ENCODE results near the gene SLIT3.

The SLIT3 gene

GRCh38 chr5:169272731-169273427, 28.1 kb downstream of the SLIT3 start:
- no peak for DNase-seq (ENCODE audit: extremely low spot score, insufficient read length, low read depth)

DNA sequence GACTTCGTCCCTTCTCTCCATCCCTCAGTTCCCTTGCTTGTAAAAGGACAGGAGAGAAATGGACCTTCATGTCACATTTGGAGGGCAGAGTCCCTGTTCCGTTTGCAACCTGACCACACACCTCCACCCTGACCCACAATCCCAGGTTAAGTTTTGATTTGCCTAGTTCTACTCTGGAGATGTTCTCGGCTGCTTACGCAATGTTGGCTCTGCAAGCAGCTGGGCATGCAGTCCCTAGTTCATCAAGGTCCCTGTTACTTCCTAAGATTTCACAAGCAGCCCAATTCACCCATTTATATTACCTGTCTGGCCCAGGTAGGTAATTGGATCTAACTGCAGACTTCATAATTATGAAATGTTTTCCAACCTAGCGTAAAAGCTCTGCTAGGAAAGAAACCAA, 28.8 kb downstream of the SLIT3 start:
- no peak for DNase-seq (ENCODE audit: extremely low spot score, insufficient read length, low read depth)
- FAIRE-seq: no peak

More at GRCh38 chr5:169272731-169273427, 28.1 kb downstream of the SLIT3 start:
- no peak for FAIRE-seq

- FAIRE-seq (no peak), DNase-seq (ENCODE audit: extremely low spot score, insufficient read length, low read depth) (no peak)
Measured at GRCh38 chr5:169270827-169271226, 30.1 kb downstream of the SLIT3 start.

GRCh38 chr5:169268019-169268418, 32.9 kb downstream of the SLIT3 start:
- FAIRE-seq: no peak
- no peak for DNase-seq (ENCODE audit: extremely low spot score, insufficient read length, low read depth)

- no peak for FAIRE-seq
- no peak for DNase-seq (ENCODE audit: extremely low spot score, insufficient read length, low read depth)
Measured at GRCh38 chr5:169265888-169266287, 35.1 kb downstream of the SLIT3 start.

- no peak for DNase-seq (ENCODE audit: extremely low spot score, insufficient read length, low read depth)
- FAIRE-seq: no peak
Measured at GRCh38 chr5:169263591-169263990, 37.3 kb downstream of the SLIT3 start.

- no peak for FAIRE-seq
- no peak for DNase-seq (ENCODE audit: extremely low spot score, insufficient read length, low read depth)
Measured at GRCh38 chr5:169260896-169261569, 39.9 kb downstream of the SLIT3 start.

DNA sequence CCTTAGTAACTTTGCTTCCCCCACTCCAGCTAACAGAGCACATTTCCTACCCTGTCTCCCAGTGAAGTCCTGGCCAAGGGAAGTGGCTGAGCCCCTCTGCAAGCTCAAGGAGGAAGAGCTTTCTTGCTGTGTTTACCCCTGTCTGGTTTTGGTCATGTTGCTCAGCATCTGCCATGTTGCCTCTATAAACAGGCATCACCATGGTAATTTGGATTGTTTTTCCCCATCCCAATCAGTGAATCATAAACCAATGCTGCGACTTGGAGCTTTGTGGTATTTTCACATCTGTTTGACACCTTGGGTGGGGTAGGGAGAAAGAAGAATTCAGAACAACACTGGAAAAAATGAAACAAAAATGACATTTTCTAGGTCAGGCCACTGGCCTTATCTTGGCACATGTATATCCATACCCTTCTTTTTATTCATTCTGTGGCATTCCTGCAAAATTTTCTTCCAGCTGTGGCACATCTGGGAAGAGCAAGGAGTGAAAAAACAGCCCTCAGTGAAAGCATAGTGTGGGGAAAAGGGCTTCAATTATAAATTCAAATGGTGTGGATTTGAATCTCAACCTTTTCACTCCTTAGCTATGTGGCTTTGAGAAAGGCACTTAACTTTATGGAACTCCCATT, 42.5 kb downstream of the SLIT3 start:
- FAIRE-seq (no peak), DNase-seq (ENCODE audit: extremely low spot score, insufficient read length, low read depth) (no peak)

DNA sequence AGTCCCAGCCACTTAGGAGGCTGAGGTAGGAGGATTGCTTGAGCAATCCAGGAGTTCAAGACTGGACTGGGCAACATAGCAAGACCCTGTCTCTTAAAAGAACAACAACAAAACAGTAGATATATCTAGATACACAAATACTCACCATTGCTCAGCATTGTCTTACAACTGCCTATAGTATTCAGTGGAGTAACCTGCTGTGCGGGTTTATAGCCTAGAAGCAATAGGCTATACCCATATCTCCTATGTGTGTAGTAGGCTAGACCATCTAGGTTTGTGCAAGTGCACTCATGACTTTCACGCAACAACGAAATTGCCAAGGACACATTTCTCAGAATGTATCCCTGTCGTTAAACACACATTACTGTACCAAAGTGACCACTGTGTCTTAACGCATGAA, 44.7 kb downstream of the SLIT3 start:
- no peak for FAIRE-seq
- DNase-seq (ENCODE audit: extremely low spot score, insufficient read length, low read depth): no peak

GRCh38 chr5:169253071-169253470, 47.9 kb downstream of the SLIT3 start:
- FAIRE-seq: no peak
- DNase-seq (ENCODE audit: extremely low spot score, insufficient read length, low read depth): no peak

DNA sequence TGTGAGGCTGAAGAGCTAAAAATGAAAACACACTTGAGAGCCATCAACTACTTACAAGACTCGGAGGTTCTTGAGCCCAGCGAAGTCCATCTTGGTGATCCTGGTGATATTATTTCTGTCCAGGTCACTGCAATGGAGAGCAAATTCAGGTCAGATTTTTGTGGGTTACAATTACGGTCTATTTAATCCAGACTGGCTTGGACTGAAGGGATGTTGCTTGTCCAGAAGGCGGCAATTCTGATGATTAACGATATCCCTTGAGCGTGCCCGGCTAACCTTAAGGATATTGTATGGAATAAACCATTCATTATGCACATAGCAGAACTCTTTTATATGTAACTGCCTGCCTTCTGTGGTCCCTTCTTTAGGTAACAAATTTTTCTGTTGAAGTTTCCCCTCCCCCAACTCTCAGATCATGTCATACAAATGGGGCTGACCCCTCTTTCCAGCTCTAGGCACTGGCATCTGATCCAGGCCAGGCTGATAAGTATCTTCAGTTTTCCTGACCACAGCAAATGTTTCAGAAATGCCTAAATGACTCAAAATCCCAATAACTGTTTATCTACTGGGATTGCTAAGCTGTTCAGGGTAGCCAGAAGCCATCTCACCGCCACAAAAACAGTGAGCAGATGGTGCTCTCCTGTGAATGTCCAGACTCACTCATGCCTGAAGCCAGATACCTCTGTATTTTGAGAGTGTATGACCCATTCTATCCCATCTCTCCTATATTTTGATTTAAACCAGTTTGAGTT, 49.4 kb downstream of the SLIT3 start:
- no peak for DNase-seq (ENCODE audit: extremely low spot score, insufficient read length, low read depth)
- FAIRE-seq: no peak

DNA sequence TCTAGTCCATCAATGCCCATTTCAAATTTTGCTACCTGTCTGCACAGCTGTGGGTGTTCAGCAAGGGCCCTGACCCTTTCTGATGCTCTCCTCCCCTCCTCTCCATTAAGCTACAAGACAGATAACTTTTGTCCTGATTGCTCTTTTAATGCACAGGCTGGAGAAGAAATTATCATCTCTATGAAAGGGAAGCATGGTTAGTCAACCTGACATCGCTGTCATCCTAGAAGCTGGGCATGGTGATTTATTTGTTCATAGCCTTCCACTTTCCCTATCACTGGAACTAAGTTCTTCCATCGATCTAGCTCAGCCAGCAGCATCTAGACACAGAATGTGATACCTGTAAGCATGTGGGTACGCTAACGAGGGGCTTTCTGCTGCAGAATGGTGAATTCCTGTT, 50.1 kb downstream of the SLIT3 start:
- FAIRE-seq (no peak), DNase-seq (ENCODE audit: extremely low spot score, insufficient read length, low read depth) (no peak)

DNA sequence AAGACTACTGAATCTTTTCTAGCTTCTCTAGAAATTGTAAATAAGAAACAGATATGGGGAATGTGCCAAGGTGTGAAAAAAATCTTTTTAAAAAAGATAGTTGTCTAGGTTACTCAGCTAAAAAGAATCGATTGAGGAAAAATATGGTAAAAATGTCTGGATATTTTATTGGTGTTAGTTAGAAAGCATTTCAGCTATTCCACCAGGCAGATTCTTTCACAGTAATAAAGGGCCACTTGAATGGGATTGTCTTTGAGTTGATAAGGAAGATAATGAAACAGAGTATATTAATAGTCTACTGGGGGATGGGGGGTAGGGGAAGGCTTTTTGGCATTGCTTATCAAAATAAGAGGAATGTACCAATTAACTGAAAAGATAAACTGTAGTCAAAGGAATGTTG, 51.9 kb downstream of the SLIT3 start:
- DNase-seq (ENCODE audit: extremely low spot score, insufficient read length, low read depth) (no peak), FAIRE-seq (no peak)

DNA sequence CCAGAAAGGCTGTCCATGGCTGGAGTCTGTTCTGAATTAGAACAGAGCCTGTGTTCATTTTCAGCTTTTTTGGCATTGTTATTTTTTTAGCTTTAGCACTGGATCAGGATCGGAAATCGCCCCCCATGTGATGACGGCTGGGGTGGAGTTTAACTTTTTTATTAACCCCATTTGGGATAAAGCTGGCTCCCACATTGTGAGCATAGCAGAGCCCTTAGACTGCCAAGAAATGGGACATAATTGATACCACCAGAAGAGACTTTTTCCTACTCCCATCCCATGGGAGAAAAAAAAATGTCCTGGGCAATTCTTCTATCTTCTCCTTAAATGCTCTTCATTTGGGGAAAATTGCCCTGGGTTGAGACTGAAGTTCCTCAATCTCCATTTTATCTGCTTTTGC, 52.4 kb downstream of the SLIT3 start:
- DNase-seq (ENCODE audit: extremely low spot score, insufficient read length, low read depth) (no peak), FAIRE-seq (no peak)

DNA sequence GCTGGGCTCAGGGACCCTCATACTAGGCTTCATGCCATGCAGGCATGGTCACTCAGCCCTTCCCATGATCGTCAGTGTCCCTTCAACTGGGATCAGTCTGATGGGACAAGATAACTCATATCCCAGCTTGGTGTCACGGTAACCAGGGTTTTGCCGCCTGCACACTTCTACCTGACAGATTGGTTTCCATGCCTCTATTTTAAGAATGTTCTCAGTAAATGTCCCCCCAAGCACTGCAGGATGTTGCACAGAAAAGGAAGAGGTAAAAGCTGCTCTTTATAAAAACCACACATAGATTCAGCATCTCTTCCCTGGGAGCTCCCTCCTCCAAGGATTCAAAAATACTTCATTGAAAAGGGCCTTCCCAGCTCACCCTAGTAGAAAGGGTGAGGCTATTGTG, 56.1 kb downstream of the SLIT3 start:
- no peak for FAIRE-seq

GRCh38 chr5:169243651-169244422, 57.1 kb downstream of the SLIT3 start:
- FAIRE-seq: no peak
- no peak for DNase-seq (ENCODE audit: extremely low spot score, insufficient read length, low read depth)

More for the DNA sequence above, 56.1 kb downstream of the SLIT3 start:
- no peak for DNase-seq (ENCODE audit: extremely low spot score, insufficient read length, low read depth)

DNA sequence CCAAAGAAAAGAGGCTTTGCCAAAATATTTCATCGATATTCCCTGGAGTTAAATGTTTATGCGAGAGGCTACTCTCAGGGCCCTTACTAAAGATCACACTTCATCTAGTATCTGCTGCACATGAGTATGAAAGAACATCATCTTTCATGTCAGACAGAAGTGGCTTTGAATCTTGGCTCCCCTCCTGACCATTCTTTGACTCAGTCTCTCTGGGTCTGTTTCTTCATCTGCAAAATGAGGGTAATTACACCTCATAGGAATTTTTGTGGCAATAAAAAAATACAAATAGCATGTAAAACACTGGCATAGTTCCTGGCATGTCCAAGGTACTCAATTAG, 58.1 kb downstream of the SLIT3 start:
- FAIRE-seq (no peak), DNase-seq (ENCODE audit: extremely low spot score, insufficient read length, low read depth) (no peak)

DNA sequence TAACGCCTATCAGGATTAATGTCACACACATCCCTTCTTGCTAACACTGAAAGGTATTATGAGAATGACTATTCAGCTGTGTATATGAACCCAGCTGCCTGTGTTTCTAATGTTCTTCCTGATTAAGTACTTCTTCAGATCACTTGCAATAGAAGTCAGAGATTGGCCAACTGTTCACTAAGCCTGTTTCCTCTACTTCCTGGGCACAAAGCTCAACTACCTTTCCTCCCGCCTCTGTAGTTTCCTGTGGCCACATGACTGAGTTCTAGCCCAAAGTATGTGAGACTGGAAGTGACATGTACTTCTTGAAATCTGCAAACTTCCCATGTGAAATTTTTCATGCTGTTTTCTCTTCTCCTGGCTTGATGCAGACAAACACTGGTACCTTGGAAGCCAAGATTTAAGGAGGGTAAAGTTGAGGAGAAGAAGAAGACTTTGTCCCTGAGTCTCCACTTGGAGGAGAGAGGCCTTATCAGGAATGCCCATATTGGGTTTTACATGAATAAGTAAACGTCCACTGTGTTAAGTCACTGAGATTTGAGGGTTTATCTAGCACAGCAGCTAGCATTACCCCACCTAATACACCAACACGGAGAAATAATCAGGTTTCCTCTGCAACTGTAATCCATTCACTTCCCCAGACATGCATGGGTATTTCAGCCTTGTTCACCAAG, 58.6 kb downstream of the SLIT3 start:
- FAIRE-seq (no peak), DNase-seq (ENCODE audit: extremely low spot score, insufficient read length, low read depth) (no peak)

DNA sequence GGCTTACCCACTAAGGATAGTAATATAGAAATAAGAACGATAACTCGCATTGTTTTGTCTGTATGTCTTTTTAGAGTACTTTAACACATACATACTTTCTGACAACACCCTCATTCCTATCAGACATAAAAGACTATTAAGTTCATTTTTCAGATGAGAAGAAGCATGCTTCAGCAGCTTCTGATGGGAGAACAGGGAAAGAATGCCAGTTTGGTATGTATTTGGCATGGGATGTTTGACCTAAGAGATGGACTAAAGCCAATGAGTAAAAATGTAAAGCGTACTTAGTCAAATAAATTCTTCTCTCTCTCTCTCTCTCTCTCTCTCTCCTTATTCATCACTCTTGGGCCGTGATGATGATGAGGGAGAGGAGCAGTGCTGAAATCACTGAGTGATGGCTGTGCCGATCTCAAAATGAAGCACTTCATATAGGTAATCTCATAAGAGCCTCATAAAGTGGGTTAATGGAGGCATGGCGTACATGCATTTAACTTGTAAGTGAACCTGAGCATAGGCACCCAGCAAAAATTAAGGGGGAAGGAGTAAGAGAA, 71.5 kb downstream of the SLIT3 start:
- FAIRE-seq (no peak), DNase-seq (ENCODE audit: extremely low spot score, insufficient read length, low read depth) (no peak)

Data from GM18507 (cell line).